Neural cell (in vitro differentiated cells): ENCODE measurements around the gene RTL1.

Experiments used
- CTCF ChIP-seq: fragments of 450-650 bp; IDR thresholded peaks from 2 replicates; pipeline ENCODE4 v1.5.1; 2014; ENCODE audit warnings: antibody characterized with exemption, mild to moderate bottlenecking, moderate library complexity; ENCODE audit not compliant: poor library complexity, severe bottlenecking
- EP300 ChIP-seq: fragments of 450-650 bp; conservative IDR thresholded peaks from 2 replicates; pipeline ENCODE4 v1.6.1; 2014; ENCODE audit warnings: antibody characterized with exemption, mild to moderate bottlenecking, moderate library complexity; ENCODE audit not compliant: poor library complexity, severe bottlenecking
- EZH2 ChIP-seq: fragments of 200-600, 300-800 bp; shearing (Covaris generic), sonication (generic); IDR thresholded peaks from 2 replicates; pipeline ENCODE4 v1.6.1; 2014; ENCODE audit warnings: antibody characterized with exemption, low read length, borderline replicate concordance, mild to moderate bottlenecking; ENCODE audit not compliant: insufficient read depth, poor library complexity, severe bottlenecking
- SMC3 ChIP-seq: fragments of 450-650 bp; conservative IDR thresholded peaks from 2 replicates; pipeline ENCODE4 v1.6.1; 2014; ENCODE audit warnings: antibody characterized with exemption, mild to moderate bottlenecking, moderate library complexity; ENCODE audit not compliant: poor library complexity

DNA sequence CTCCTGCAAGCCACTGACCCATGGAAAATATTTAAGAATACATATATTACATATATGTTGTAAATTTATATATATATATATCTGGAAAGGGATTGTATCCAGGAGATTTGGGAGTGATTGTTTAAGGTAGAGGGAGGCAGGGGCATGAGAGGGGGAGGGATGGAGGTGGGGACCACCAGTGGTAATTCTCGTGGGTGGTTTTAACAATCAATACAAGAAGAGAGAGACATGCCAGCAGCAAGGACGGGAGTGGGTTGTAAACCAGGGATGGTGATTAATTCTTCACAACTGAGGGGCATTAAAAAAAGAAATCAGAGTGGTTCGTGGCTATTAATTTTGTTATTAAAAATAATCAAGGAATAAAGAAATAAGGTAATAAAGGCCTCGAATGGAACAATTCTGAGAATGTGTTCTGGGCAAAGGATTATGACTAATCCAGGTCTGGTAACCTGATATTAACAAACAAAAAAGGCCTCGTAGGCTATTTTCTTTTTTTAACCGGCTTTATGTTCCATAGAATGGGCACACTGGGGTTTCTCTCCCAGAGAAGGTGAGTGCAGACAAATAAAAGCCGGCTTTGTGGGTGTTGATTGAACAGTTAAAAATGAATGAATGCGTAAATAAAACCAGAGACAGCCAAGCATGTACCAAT, 8.3 kb upstream of the RTL1 start:
- TF ChIP-seq EP300 (no peak), EZH2 (no peak), CTCF (no peak), SMC3 (no peak)
